CD4-positive, alpha-beta T cell treated with Interleukin-15 for 1 hour (primary cell): ENCODE data around the gene NDUFS4.
"Not testable (repeated sequence)": the region's sequence is repeated elsewhere in the genome, so short reads cannot be mapped to it uniquely, and the experiment has no call there.

Source experiments
- DNase-seq: peaks from one replicate; pipeline ENCODE4 v3.0.0-alpha.2; 2020

NDUFS4 gene

GRCh38 chr5:53671447-53671846, 111.0 kb downstream of the NDUFS4 start:
- no peak for DNase-seq

GRCh38 chr5:53674121-53674520, 113.7 kb downstream of the NDUFS4 start:
- no peak for DNase-seq

GRCh38 chr5:53677632-53678031, 117.2 kb downstream of the NDUFS4 start:
- no peak for DNase-seq

- no peak for DNase-seq
Measured at GRCh38 chr5:53678981-53679660, 118.7 kb downstream of the NDUFS4 start.

GRCh38 chr5:53681079-53681478, 120.6 kb downstream of the NDUFS4 start:
- no peak for DNase-seq

- DNase-seq: no peak
Measured at GRCh38 chr5:53691014-53691413, 130.6 kb downstream of the NDUFS4 start.

- no peak for DNase-seq
Measured at GRCh38 chr5:53694520-53695022, 134.1 kb downstream of the NDUFS4 start.

- not testable (repeated sequence) for DNase-seq
Measured at GRCh38 chr5:53710405-53710804, 150.0 kb downstream of the NDUFS4 start.

- no peak for DNase-seq
Measured at GRCh38 chr5:53712327-53712726, 151.9 kb downstream of the NDUFS4 start.

- no peak for DNase-seq
Measured at GRCh38 chr5:53713978-53714666, 153.7 kb downstream of the NDUFS4 start.

GRCh38 chr5:53714667-53715010, 154.2 kb downstream of the NDUFS4 start:
- no peak for DNase-seq

- no peak for DNase-seq
Measured at GRCh38 chr5:53726121-53726520, 165.7 kb downstream of the NDUFS4 start.

GRCh38 chr5:53730943-53731342, 170.5 kb downstream of the NDUFS4 start:
- DNase-seq: no peak
